ENCODE results near the gene MDGA2.
"Not testable (repeated sequence)": the region's sequence is repeated elsewhere in the genome, so short reads cannot be mapped to it uniquely, and the experiment has no call there.

The MDGA2 gene

GRCh38 chr14:47246367-47246766, 429.0 kb downstream of the MDGA2 start:
- no peak for DNase-seq (ENCODE audit: insufficient read length, low spot score)
- TF ChIP-seq POLR2A (IDR thresholded peaks at IDR 0.05; ENCODE audit: low read depth, low read length): no peak
- no peak for FAIRE-seq

- not testable (repeated sequence) for DNase-seq (ENCODE audit: insufficient read length, low spot score); FAIRE-seq
These were observed 432.8 kb downstream of the MDGA2 start for GRCh38 chr14:47242579-47242978.

GRCh38 chr14:47240748-47241437, 434.5 kb downstream of the MDGA2 start:
- FAIRE-seq: no peak
- no peak for DNase-seq (ENCODE audit: insufficient read length, low spot score)
- no peak for TF ChIP-seq POLR2A (IDR thresholded peaks at IDR 0.05; ENCODE audit: low read depth, low read length)

- DNase-seq (ENCODE audit: insufficient read length, low spot score): no peak
- TF ChIP-seq POLR2A (IDR thresholded peaks at IDR 0.05; ENCODE audit: low read depth, low read length): no peak
- FAIRE-seq: no peak
These were observed 439.8 kb downstream of the MDGA2 start for GRCh38 chr14:47235619-47236018.

GRCh38 chr14:47226877-47227520, 448.4 kb downstream of the MDGA2 start:
- FAIRE-seq (no peak), DNase-seq (ENCODE audit: insufficient read length, low spot score) (no peak)
- TF ChIP-seq POLR2A (IDR thresholded peaks at IDR 0.05; ENCODE audit: low read depth, low read length): no peak

- DNase-seq (ENCODE audit: insufficient read length, low spot score) (no peak), FAIRE-seq (no peak)
- TF ChIP-seq POLR2A (IDR thresholded peaks at IDR 0.05; ENCODE audit: low read depth, low read length): no peak
These were observed 451.7 kb downstream of the MDGA2 start for GRCh38 chr14:47223656-47224055.

GRCh38 chr14:47220096-47220495, 455.3 kb downstream of the MDGA2 start:
- DNase-seq (ENCODE audit: insufficient read length, low spot score) (no peak), FAIRE-seq (no peak)
- no peak for TF ChIP-seq POLR2A (IDR thresholded peaks at IDR 0.05; ENCODE audit: low read depth, low read length)

- DNase-seq (ENCODE audit: insufficient read length, low spot score) (no peak), FAIRE-seq (no peak)
- no peak for TF ChIP-seq POLR2A (IDR thresholded peaks at IDR 0.05; ENCODE audit: low read depth, low read length)
These were observed 464.1 kb downstream of the MDGA2 start for GRCh38 chr14:47211263-47211662.

GRCh38 chr14:47210099-47210498, 465.3 kb downstream of the MDGA2 start:
- FAIRE-seq (no peak), DNase-seq (ENCODE audit: insufficient read length, low spot score) (no peak)
- TF ChIP-seq POLR2A (IDR thresholded peaks at IDR 0.05; ENCODE audit: low read depth, low read length): no peak

GRCh38 chr14:47208434-47208833, 467.0 kb downstream of the MDGA2 start:
- TF ChIP-seq POLR2A (IDR thresholded peaks at IDR 0.05; ENCODE audit: low read depth, low read length): no peak
- DNase-seq (ENCODE audit: insufficient read length, low spot score): no peak
- no peak for FAIRE-seq

GRCh38 chr14:47207617-47208016, 467.8 kb downstream of the MDGA2 start:
- DNase-seq (ENCODE audit: insufficient read length, low spot score) (no peak), FAIRE-seq (no peak)

GRCh38 chr14:47200740-47201139, 474.7 kb downstream of the MDGA2 start:
- no peak for FAIRE-seq

More at GRCh38 chr14:47207617-47208016, 467.8 kb downstream of the MDGA2 start:
- no peak for TF ChIP-seq POLR2A (IDR thresholded peaks at IDR 0.05; ENCODE audit: low read depth, low read length)

GRCh38 chr14:47195582-47195981, 479.8 kb downstream of the MDGA2 start:
- TF ChIP-seq POLR2A (IDR thresholded peaks at IDR 0.05; ENCODE audit: low read depth, low read length): no peak
- FAIRE-seq (no peak), DNase-seq (ENCODE audit: insufficient read length, low spot score) (no peak)

More at GRCh38 chr14:47200740-47201139, 474.7 kb downstream of the MDGA2 start:
- no peak for DNase-seq (ENCODE audit: insufficient read length, low spot score)
- TF ChIP-seq POLR2A (IDR thresholded peaks at IDR 0.05; ENCODE audit: low read depth, low read length): no peak

GRCh38 chr14:47194055-47194454, 481.4 kb downstream of the MDGA2 start:
- DNase-seq (ENCODE audit: insufficient read length, low spot score) (peak; percentile 1), FAIRE-seq (no peak)
- TF ChIP-seq POLR2A (IDR thresholded peaks at IDR 0.05; ENCODE audit: low read depth, low read length): no peak

- not testable (repeated sequence) for DNase-seq (ENCODE audit: insufficient read length, low spot score); FAIRE-seq
These were observed 483.2 kb downstream of the MDGA2 start for GRCh38 chr14:47192203-47192602.
